ENCODE results near the gene LMO1.

The LMO1 gene

GRCh38 chr11:8263769-8264410 is at the start of gene LMO1:
LMO1 (minus strand) TSS chr11:8263878; CDS start chr11:8263362, 516 bp downstream.
- DNase-seq = peak; percentile 47

GRCh38 chr11:8312986-8313385 is 49.3 kb upstream of the LMO1 start:
- DNase-seq = no peak

- DNase-seq = no peak
Observed at GRCh38 chr11:8311366-8311765, 47.7 kb upstream of the LMO1 start.

- DNase-seq = no peak
Observed at GRCh38 chr11:8310743-8311298, 47.1 kb upstream of the LMO1 start.

- no peak for DNase-seq
Observed at GRCh38 chr11:8309862-8310261, 46.2 kb upstream of the LMO1 start.

DNA sequence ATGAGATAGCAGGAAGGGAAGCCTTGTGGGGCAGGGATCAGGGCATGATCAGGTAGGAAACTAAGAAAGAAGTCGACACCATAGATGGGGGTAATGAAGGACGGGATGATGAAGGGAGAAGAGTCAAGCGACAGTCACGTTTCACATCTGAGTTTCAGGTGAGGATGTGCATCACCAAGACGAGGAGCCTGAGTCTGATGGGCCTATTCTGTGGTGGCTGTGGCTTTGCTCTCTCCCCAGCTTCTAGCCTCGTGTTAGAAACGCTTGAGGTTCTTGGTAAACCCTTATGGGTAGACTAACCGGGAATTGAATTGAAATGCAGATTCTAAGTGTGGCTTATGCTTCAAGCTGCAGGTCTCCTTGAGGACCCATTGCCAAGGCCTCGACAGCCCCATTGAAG is 45.6 kb upstream of the LMO1 start:
- no peak for DNase-seq

DNA sequence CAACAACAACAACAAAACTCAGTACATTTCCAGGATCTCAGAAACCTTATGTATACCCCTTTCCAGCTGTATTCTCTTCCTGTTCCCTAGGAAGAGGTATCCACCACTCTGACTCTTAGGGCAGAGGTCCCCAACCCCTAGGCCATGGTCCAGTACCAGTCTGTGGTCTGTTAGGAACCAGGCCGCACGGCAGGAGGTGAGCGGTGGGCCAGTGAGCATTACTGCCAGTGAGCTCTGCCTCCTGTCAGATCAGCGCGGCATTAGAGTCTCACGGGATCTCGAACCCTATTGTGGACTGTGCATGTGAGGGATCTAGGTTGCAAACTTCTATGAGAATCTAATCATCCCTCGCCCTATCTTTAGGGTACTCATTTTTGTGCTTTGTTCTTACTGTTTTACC is 43.9 kb upstream of the LMO1 start:
- DNase-seq = no peak

DNA sequence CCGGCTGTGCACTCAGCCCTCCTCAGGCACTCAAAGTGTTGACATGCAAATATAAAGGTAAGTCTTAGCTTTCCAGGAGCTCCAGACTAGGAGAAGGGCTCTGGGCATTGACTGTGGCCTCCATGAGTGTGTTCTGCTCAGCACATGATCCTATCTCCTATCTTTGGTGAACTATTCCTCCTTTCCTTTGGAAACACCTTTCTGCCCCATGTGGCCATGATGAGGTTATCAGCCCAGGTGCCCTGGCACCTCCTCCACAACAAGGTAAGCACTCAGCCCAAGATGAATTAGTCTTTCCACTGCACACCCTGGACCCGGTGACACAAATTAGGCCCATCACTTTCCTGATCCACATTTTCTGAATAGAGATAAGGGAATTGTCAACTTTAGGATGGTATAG is 37.9 kb upstream of the LMO1 start:
- DNase-seq = no peak

GRCh38 chr11:8298801-8299786 is 35.4 kb upstream of the LMO1 start:
- no peak for DNase-seq

- DNase-seq = no peak
Observed at GRCh38 chr11:8297781-8298440, 34.2 kb upstream of the LMO1 start.

GRCh38 chr11:8296872-8297271 is 33.2 kb upstream of the LMO1 start:
- DNase-seq = no peak

DNA sequence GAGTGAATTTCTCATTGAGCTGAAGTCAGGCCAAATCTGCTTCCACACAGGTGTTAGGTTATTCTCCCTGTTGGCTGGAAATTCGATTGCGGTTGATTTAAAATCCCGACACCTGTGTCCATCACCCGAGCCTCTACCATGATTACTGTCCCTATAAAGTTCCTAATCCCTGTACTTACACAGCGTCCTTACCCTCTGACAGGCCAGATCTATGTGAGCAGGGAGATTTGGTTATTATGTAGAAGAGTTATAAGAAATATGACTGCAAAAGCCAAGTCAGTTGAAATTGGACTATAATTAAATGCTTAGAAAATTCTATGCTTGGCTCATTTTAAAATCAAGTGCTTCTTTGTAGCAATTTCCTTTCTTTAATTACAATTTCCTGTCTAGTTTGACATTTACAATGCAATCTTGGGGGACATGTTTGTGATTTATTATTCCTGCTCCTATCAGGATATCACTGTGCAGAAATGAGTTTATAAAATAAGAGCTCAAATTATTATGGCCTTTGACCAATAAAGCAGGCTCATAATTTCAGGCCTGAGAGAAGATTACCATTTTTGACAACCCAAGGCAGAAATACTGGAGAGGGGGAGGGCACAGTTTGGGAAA is 32.5 kb upstream of the LMO1 start:
- no peak for DNase-seq

DNA sequence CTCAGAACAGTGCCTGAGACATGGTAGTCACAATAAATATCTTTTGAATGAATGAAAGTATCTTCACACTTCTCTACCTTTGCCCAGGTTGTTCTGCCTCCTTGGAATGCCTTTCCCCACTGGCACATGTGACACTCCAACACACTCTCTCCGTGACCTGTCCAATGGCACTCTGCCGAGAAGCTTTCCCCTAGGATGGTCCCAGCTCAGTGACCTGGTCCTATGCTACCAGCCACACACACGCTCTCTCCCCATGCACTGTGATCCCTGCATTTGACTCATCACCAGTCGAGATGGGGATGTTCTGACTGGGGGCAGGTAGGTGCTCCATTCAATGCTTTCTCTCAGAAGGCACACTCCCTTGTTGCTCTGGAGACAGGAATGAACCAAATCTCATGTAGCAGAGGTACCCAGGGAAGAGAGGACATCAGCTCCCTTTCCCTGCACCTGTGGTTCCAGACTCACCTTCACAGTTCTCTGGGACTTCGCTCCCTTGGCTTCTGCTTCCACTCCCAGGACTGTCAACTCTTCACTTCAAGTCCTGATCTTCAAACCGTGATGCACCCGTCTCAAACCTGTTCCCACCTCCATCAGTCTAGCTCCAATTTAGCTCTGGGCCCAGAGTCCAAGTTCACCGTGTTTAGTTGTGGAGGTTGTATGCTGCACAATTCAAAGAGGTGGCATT is 30.7 kb upstream of the LMO1 start:
- no peak for DNase-seq

GRCh38 chr11:8293171-8293570 is 29.5 kb upstream of the LMO1 start:
- no peak for DNase-seq

DNA sequence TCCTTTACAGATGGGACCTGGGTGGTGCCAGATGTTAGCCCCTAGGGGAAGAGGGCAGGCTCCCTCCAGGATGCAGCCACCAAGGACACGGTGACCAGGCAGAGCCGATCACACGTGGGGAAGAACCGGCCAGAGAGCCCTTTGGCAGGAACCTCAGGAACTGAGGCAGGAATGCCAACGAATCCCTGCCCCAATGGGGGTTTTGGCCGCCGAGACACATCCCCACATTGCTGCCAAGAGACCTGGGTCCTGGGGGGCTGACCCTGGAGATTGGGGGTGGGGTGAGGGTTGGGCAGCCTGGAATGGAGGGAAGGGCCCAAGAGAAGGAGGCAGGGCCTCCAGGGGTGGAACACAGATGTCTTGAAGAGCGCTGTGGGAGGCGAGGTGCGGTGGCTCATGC is 28.7 kb upstream of the LMO1 start:
- DNase-seq = no peak

DNA sequence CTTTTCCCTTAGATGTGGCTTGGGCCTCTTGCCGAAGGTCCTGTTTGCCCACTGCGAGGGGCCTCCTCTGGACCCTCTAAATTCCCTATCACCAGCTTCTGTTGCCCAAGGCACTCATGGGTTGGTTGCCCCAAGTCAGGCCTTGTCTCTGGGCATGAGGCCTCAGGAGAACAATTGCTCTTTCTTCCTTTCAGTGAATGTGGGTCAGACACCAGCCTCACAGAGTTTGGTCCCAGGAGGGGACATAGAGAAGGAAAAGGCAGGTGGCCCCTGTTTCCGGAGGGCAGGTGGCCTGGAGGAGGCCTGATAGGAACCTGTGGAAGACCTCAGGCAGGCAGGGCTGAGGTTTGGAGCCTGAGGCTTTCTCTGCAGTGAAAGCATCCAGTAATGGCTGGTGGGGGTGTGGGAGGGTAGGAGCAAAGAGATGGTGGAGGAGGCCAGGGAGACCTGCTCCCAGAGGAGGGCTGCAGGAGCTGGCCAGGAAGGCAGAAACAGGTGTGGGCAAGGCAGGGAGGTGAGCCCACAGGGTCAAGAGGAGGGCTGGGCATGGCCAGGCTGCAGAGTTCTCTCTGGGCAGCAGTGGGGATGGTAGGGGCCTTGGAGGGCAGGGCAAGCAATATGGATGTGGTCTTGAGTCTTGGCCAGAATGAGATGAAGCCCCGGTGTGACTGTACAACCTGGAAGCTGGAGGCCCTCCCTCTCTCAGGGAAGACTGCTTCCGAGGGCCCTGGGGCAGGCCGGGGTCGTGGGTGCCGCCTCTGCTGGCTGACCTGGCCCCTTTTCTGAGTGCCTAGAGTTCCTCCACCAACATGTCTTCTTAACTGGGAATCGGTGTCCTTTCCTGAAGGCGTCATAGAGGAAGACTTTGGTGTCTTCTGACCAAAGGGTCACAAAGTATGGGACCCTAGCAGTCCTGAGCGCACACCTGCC is 28.0 kb upstream of the LMO1 start:
- no peak for DNase-seq

DNA sequence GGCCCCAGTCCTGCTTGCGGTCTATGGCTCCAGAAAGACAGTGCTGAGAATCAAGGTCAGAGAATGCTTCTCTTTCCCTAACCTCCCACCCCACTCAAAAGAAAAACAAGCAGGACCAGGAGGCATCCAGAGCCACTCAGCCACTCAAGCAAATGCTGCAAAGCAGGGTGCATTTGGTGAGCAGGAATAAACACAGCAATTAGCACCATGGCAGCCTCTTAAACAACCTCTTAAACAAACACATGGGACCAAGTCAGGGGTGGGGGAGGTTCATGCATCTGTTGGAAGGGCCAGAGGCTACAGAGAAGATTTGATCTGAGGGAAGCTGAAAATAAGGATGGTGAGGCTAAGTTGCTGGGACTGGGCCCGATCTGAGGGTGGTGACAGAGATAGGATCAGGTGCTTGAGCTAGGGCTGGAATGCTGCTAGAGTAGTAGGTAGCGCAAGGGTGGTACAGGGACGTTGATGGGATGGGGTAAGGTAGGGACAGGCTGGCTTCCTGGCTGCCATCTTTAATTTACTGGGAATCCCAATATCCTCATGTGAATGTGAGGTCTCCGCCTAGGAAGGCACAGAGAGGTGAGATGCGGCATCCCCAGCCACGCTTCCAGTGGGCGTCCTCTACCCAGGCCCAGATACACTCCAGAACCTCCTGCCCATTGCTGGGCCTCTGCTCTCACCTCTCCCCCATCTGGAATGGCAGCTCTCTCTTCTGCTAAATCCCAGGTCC is 26.6 kb upstream of the LMO1 start:
- no peak for DNase-seq

DNA sequence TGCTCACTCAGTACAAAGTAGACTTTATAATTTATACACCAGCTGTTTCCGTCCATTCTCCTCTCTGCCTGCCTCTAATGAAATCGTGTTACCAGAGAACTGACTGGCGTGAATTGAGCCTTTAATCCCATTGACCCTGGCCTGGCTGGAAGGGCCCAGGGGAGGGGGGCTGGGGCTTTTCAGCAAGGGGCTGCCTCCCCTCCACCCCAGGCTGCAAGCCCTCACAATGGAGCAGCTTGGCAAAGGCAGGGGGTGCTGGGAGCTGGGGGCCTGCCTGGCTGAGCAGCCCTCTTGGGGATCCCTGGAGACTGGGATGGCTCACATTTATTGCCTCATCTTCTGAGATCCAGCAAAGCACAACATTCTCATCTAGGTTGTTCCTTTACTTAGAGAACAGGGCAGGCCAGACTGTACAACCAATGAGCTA is 25.8 kb upstream of the LMO1 start:
- DNase-seq = no peak

- no peak for DNase-seq
Observed at GRCh38 chr11:8288824-8289491, 25.3 kb upstream of the LMO1 start.

Measured in activated effector memory CD4-positive, alpha-beta T cell treated with Interleukin-2 at 50 U/mL for 16 hours (primary cell).